DMS 273 treated with DMSO at 0.1 percent for 48 hours (cell line): ENCODE results near the gene TMIE.

Experiments
- DNase-seq: peaks from one replicate; lab custom pipeline; 2025; lab: John Stamatoyannopoulos, UW

The TMIE gene

DNA sequence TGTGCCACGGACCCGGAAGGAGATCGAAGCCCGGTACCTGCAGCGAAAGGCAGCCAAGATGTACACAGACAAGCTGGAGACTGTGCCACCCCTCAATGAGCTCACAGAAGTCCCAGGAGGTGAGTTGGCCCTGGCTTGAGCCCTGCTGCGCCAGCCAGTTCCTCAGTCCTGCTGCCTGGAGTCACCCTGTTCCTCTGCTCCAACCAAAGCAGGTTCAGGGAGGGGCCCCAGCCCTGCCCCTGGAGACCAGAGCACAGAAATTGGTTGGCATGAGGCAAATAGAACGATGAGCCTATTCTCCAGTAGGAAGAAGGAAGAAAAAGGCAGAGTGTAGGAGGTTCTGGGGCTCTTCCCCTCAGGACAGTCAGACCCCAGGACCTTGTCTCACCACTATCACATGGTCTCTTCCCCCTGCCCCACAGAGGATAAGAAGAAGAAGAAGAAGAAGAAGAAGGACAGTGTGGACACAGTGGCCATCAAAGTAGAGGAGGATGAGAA, 8.0 kb downstream of the TMIE start:
- DNase-seq: no peak

DNA sequence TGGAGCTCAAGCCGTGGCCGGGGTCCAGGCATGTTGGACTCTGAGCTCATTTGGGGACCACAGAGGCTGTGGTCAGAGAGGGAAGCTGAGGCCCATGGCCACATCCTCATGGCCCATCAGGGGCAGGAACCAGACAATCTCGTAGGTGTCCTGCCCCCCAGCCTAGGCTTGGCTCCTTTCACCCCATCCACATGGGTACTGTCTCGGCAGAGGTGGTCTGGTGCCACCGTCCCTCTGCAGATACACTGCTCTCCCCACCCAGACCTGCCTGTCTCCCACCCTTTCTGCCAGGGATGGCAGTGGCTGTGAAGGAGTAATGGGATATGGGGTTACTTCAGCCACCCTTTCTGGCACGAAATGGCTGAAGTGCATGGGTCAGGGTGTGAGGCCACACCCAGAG, 8.5 kb downstream of the TMIE start:
- no peak for DNase-seq

DNA sequence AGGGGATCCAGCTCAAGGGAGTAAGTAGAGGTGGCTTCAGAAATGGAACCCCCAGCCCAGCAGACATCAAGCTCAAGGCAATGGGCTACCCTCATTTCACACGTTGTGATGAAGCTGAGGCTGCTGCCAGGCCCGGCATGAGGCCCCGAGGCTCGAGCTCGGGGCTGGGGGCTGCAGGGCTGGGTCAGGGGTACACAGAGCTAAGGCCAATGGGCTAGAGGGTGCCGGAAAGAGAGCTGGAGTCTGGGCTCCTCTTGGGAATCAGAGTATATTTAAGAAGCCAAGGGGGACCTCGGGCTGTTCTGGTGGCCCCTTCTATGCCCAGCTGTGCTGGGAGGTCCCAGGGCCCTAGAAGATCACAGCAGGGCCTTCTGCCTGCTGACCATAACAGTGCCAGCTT, 9.0 kb downstream of the TMIE start:
- DNase-seq: no peak

GRCh38 chr3:46710671-46711295, 9.6 kb downstream of the TMIE start:
- DNase-seq: no peak

DNA sequence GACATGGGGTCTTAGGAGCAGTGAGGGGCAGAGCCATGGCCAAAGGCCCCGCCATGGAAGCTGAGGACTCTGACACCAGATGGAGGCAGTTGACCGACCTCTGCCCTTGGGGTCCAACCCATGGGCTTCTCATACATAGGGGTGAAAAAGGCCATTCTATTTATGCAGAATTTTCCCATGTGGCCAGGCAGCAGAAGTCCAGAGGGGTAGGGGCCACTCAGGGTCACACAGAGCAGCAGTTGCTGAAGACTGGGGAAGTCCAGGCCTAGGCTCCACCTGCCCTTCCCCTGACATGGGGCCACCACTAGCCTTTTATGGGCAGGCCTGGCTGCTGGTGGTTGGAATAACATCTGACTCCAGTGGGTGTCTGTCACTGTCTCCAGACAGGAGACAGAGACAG, 10.1 kb downstream of the TMIE start:
- DNase-seq: no peak

GRCh38 chr3:46711760-46712159, 10.6 kb downstream of the TMIE start:
- no peak for DNase-seq

DNA sequence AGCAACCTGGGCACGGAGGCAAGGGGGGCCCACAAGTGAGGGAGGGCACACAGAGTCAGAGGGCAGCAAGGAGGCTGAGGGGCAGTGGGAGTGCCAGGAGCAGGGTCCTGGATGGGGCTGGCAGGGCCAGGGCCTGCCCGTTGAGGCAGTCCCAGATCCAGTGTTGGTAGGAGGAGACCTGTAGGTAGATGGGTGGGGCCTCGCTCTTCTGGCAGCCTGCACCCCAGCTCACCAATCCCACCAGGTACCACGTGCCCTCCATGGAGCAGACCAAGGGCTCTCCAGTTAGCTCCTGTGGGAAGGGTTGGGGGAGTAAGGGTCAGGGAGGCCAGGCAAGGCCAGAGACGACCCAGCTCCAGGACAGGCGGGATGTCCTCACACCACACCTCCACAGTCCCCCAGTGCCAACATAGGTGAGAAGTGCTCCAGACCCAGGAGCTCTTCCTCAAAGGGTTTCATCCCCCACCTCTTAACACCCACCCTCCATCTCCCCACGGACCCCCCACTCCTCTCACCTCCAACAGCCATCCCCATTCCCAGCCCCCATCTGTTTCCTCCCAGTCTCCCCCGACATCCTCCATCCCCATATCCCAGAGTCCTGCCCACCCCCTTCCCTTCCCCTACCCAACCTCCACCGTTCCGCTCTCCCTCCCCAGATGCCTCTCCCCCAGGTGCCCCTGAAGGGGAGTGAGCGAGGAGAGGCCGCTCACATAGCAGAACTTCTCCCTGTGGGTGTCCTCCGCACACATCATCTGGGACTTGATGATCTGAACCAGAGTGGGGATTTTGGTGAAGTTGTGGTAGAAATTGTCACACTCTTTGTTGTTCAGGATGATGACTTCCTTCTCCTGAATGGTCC, 11.2 kb downstream of the TMIE start:
- no peak for DNase-seq

GRCh38 chr3:46713050-46713897, 12.1 kb downstream of the TMIE start:
- DNase-seq: no peak

GRCh38 chr3:46713898-46714552, 12.8 kb downstream of the TMIE start:
- no peak for DNase-seq

DNA sequence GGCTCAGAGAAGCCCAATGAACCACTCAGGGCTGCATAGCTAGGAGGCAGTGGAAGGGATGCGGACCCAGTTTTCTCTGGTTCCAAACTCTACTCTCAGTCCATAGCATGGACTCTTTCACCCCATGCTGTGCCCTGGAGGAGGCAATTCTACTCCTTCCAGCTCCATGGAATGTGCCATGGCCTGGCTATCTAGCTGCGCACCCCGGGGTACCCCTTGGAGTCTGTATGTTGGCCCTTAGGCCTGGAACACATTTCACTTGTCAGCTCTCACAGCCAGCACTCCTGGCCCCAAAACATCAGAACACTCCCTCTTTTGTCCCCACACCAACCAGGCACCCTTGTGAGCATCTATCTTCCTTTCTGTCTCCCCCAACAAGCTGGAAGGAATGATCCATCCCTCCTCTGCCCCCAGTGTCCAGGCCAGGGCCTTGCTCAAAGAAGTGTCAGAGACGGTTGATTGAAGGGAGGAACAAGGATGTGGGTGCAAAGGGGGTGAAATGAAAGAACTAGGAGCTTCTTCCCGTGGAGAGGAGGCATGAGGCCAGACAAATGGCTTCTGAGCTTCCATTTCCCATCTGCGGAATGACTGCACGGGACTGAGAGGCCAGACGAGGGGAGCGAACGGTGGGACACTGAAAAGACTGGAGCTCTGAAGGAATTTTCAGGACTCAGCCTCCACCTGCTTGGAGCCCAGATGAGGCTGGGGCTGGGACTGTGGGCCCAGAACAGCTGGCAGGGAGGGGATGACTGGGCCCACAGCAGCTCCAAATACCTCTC, 13.7 kb downstream of the TMIE start:
- DNase-seq: no peak

DNA sequence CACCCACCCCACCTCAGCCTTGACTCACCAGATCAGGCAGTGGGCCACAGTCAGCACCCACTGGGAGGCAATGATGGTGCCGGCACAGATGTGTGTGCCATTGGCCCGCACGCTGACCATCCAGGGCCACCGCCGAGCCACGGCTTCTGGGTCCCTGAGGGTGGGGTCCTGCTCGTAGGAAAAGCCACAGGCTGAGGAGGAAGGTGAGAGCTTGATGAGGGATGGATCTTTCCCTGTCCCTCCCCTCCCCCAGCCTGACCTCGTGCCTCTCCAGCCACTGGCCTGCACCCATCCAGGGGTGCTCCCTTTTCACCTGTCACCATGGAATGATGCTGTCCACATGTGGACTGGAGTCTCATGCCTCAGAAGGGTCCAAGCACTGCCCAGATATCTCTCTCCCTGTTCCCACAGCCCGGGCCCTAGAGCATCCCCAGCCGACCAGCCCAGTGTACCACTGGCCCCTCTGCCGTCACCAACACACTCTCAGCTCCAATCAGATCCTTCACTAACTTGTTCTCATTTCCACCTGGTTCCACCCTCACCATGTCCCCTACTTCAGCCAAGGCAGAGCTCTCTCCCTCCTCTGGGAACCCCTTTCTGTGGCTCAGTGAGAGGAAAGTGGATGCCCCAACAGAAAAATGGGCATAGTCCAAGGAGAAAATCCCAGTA, 14.4 kb downstream of the TMIE start:
- DNase-seq: no peak

DNA sequence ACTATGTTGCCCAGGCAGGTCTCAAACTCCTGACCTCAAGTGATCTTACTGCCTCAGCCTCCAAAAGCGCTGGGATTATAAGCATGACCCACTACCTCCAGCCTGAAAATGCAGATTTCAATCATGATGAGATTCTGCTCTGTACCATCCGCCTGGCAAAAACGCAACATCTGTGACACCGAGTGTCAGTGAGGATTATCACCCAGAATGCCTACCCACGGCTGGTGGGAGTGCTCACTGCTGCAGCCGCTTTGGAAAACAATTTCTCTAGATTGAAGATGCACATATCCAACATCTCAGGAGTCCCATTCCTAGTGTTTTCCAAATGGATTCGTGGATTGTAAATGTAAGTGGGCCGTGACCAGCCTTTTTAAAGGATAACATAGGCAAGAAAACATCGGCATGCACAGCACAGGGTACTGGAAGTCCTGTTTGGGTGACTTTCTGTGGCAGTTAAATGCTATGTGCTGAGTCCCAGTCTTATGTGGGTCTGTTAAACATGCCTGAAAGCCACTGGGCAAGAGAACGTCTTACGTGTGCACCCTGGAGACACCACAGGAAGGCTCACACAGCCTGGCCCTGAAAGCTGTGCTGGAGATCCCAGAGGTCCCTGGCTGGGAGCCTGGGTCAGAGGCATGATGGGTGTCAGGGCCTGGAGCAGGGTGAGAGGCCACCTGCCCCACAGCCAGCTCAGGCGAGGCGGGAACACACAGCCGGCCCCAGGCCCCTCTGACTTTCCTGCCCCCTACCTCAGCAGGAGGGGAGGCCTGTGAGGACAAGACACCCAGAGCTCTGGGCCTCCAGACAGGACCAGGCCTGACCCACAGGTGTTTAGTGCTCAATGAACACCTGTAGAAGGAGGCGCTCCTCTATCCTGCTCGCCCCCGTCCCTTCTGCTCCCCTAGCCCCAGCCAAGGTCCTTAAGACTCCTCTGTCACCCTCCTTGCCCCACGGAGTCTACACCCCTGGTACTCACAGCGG, 15.6 kb downstream of the TMIE start:
- no peak for DNase-seq

GRCh38 chr3:46717447-46718231, 16.4 kb downstream of the TMIE start, which contains the start of gene PRSS50:
Gene PRSS50 (minus strand): TSS chr3:46717869. CDS start chr3:46717824, 45 bp downstream.
- DNase-seq: no peak

DNA sequence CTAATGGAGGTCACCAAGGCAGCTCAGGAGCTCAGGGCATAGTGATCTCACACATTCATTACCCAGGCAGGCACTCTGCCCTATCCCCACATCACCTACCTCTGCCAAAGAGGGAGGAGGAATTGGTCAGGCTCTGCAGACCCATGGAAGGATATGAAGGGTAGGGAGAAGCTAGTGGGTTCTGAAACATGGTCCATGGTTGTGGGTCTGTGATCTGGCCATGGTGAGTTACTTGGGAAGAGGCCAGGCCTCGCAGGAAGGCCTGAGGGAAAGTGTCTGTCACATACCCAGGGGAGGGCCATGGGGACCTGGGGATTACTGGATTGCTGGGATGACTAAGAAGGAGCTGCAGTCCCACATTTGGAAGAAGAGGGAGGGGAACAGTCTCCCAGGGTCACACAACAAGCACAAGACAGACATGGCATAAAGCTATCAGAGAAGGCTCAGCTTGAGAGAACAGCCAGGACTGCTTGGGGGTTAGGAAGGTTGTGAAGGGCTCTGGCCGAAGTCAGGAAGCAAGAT, 17.9 kb downstream of the TMIE start:
- DNase-seq: no peak

GRCh38 chr3:46719735-46720271, 18.6 kb downstream of the TMIE start:
- DNase-seq: no peak

GRCh38 chr3:46721009-46721408, 19.8 kb downstream of the TMIE start:
- no peak for DNase-seq

- DNase-seq: no peak
Observed at GRCh38 chr3:46722443-46722842, 21.3 kb downstream of the TMIE start.

- DNase-seq: no peak
Observed at GRCh38 chr3:46724424-46724823, 23.2 kb downstream of the TMIE start.
